Neural progenitor cell (in vitro differentiated cells): ENCODE measurements around the gene PPTC7.

Source experiments
- EZH2 ChIP-seq: fragments of 200-600 bp; sonication (generic); IDR thresholded peaks from 2 replicates; pipeline ENCODE4 v1.6.1; 2017; ENCODE audit warnings: antibody characterized with exemption, mild to moderate bottlenecking, moderate library complexity
- EZH2phosphoT487 ChIP-seq: fragments of 200-600 bp; sonication (generic); IDR thresholded peaks from 2 replicates; pipeline ENCODE4 v1.6.1; 2017; ENCODE audit warnings: antibody characterized with exemption
- TF ChIP-seq, protein P1 (sequence below): fragments of 200-600 bp; sonication (generic); IDR thresholded peaks from 2 replicates; pipeline ENCODE4 v1.5.1; 2017; ENCODE audit warnings: antibody characterized with exemption, mild to moderate bottlenecking

DNA sequence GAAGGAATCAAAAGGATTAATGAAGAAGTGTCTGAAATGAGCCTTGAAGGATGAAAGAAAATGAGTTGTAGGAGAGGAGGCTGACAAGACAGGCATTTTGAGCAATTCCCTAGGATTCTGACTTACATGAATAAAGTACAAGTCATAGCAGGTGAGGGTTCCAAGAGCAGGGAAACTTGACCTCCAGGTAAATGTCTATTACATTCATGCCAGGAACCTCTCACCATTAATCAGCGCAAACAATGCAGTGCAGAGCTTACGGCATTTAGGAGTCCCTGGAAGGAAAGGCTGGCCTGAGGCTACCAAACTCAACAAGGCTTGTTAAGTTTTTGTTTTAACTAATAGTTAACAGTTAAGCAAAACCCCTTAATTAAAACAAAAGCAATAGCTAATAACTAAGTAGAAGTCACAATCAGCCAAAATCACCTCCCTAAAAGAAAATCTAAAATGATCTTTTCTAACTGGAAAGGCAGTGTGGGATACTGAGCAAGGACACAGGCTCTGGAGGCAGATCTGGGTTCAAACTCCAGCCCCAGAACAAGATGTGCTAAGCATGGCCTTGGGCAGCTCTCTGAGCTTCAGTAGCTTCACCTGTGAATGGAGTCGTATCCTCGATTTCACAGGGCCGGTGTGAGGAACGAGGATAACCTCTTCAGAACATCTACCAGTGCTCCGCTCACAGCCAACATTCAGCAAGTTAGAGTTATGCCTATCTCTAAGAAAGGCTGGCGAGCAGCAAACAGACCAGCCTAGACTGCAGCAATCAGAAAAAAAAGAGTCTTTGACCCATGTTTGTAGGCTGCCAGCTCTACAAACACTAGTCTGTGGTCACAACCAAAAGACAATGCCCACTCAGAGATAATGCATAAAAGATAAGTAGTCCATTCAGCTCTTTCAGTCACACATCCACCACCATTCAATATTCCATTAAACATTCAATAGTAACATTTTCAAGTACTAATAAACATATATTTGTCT is 16.9 kb downstream of the PPTC7 start:
- TF ChIP-seq, protein P1, sequence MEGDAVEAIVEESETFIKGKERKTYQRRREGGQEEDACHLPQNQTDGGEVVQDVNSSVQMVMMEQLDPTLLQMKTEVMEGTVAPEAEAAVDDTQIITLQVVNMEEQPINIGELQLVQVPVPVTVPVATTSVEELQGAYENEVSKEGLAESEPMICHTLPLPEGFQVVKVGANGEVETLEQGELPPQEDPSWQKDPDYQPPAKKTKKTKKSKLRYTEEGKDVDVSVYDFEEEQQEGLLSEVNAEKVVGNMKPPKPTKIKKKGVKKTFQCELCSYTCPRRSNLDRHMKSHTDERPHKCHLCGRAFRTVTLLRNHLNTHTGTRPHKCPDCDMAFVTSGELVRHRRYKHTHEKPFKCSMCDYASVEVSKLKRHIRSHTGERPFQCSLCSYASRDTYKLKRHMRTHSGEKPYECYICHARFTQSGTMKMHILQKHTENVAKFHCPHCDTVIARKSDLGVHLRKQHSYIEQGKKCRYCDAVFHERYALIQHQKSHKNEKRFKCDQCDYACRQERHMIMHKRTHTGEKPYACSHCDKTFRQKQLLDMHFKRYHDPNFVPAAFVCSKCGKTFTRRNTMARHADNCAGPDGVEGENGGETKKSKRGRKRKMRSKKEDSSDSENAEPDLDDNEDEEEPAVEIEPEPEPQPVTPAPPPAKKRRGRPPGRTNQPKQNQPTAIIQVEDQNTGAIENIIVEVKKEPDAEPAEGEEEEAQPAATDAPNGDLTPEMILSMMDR = no peak
- TF ChIP-seq EZH2 (no peak), EZH2phosphoT487 (no peak)
